Measurements from ENCODE around the gene NT5C3B.

GRCh38 chr17:41810659-41811548, 25.1 kb downstream of the NT5C3B start:
- TF ChIP-seq EZH2 (IDR thresholded peaks at IDR 0.05; ENCODE audit: borderline replicate concordance, insufficient read depth, low read depth, low read length, poor library complexity, severe bottlenecking) (no peak), CTCF (IDR thresholded peaks at IDR 0.05) (no peak)
